ENCODE results near the gene C1QL2.

DNA sequence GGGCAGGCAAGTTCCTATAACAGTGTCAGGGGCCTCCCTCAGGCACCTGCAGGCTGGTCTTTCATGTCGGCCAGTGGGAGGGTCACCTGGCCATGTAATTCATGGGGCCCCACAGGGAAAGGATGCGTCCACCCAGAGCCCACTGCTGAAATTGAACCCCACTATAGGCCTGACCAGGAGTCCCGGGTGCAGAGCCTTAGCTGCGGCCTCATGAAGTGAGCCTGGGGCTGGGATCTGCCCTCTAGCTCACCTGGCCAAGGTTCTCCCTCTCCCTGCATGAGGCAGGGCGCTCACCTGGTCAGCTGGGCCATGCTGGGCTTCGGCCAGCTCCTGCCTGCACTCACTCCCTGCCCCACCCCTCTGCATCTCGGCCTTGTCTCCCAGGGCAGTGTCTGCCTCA lies 41.1 kb downstream of the C1QL2 start:
- TF ChIP-seq POLR2A (IDR thresholded peaks at IDR 0.05) = no peak
- TF ChIP-seq POLR2AphosphoS5 (IDR thresholded peaks at IDR 0.05) = no peak
